Measurements from ENCODE around the gene SEMA3C. TPM values are rescaled to one million over a fixed set of nuclear protein-coding genes. Genes with fewer than 3 reads are reported as not detected.

Gene SEMA3C
- total RNA-seq, result 103 TPM

GRCh38 chr7:80918909-80919721 is at the start of gene SEMA3C:
SEMA3C (minus strand) TSS chr7:80919051; CDS start chr7:80916781, 2,270 bp downstream.
- DNase-seq, result peak; percentile 92

GRCh38 chr7:80968606-80969005 is 49.8 kb upstream of the SEMA3C start:
- DNase-seq, result no peak

GRCh38 chr7:80967917-80968297 is 49.1 kb upstream of the SEMA3C start:
- no peak for DNase-seq

GRCh38 chr7:80967071-80967916 is 48.4 kb upstream of the SEMA3C start:
- no peak for DNase-seq

- DNase-seq, result peak; percentile 66
These were observed 41.5 kb upstream of the SEMA3C start for GRCh38 chr7:80960244-80960795.

GRCh38 chr7:80957226-80957777 is 38.5 kb upstream of the SEMA3C start:
- no peak for DNase-seq

GRCh38 chr7:80954191-80954590 is 35.3 kb upstream of the SEMA3C start:
- DNase-seq, result no peak

- DNase-seq, result no peak
These were observed 31.7 kb upstream of the SEMA3C start for GRCh38 chr7:80950550-80950967.

GRCh38 chr7:80949449-80949848 is 30.6 kb upstream of the SEMA3C start:
- DNase-seq, result no peak

- no peak for DNase-seq
These were observed 28.0 kb upstream of the SEMA3C start for GRCh38 chr7:80946858-80947257.

GRCh38 chr7:80945976-80946375 is 27.1 kb upstream of the SEMA3C start:
- no peak for DNase-seq

- DNase-seq, result no peak
These were observed 24.5 kb upstream of the SEMA3C start for GRCh38 chr7:80943342-80943741.

- DNase-seq, result peak; percentile 42
These were observed 23.6 kb upstream of the SEMA3C start for GRCh38 chr7:80942261-80943041.

GRCh38 chr7:80941208-80941758 is 22.4 kb upstream of the SEMA3C start:
- no peak for DNase-seq

GRCh38 chr7:80940539-80941207 is 21.8 kb upstream of the SEMA3C start:
- no peak for DNase-seq

GRCh38 chr7:80937336-80937735 is 18.5 kb upstream of the SEMA3C start:
- DNase-seq, result no peak

- no peak for DNase-seq
These were observed 17.3 kb upstream of the SEMA3C start for GRCh38 chr7:80935991-80936780.

- no peak for DNase-seq
These were observed 15.5 kb upstream of the SEMA3C start for GRCh38 chr7:80934321-80934720.

- no peak for DNase-seq
These were observed 13.7 kb upstream of the SEMA3C start for GRCh38 chr7:80932536-80932935.

- no peak for DNase-seq
These were observed 10.8 kb upstream of the SEMA3C start for GRCh38 chr7:80929619-80930018.

All from skin of body (tissue), 2 donors.